ENCODE data around the gene NRTN. TPM values are rescaled to one million over a fixed set of nuclear protein-coding genes. Genes with fewer than 3 reads are reported as not detected.

The NRTN gene
- total RNA-seq, 4 donors from 2014 or later = 1.1 to 3.8 (median 1.4) TPM

DNA sequence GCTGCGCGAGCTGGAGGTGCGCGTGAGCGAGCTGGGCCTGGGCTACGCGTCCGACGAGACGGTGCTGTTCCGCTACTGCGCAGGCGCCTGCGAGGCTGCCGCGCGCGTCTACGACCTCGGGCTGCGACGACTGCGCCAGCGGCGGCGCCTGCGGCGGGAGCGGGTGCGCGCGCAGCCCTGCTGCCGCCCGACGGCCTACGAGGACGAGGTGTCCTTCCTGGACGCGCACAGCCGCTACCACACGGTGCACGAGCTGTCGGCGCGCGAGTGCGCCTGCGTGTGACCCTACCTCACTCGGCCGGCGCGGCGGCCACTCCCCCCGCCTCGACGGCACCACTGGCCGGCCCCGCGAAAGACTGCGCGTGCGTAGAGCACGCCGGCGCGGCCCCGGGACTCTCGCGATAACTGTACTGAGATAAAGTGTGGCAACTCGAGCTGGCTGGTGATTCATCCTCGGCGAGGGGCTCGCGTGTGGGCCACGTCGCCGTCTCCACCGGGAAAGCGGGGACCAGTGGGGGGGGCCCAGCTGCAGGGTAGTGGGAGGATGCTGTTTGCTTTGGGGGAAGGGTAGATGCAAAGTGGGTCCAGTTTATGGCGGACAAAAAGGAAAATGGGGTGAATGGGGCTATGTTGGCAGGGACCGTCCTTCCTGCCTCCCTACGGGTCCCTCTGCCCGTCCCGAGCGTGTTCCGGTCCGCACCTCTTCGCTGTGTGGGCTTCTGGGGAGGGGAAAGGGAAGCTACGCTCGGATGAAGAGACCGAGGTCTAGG is 23.2 kb downstream of the NRTN start:
- H3K4me1 ChIP-seq = peaks cover 14 to 46% (median 17%) of the 10 kb centered on the region in 3 donors
- H3K36me3 ChIP-seq = peaks cover 0 to 35% (median 0%) of the 10 kb centered on the region in 3 donors
- 1 to 8% methylated on average over 12 to 13 of the region's 91 CpGs for WGBS, 2 donors

DNA sequence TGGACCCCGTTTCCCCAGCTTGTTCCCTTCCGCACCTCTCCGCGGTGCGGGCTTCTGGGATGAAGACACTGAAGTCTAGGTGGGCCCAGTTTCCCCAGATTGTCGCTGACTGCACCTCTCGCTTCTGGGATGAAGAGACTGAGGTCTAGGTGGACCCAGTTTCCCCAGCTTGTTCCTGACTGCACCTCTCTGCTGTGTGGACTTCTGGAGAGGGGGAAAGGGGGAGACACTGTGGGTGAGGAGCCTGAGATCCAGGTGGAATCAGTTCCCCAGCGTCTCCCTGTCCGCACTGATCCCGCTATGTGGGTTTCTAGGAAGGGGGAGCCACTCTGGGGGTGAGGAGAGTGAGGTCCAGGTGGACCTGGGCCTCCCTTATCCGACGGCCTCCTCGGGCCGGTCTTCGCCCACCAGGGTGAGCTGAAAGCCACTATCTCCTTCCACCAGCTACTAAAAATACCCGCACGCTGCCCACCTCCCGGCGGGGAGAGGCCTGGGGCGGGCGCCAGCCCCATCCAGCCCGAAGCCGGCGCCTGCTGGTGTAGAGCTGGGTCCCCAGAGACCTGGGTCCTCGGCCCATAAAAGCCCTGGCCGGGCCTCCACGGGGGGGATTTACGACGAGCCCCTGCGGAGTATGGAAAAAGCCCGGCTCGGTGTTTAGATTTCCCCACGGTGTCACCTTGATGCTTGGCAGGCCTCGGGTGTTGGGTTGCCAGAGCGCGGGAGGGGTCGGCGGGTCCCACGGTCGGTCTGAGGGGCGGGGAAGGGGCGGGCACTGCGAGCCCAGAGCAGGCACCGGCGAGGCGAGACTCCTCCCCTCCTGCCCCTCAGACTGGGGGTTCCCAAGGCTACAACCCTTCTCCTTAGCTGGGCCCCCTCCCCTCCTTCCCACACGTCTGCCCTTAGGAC is 24.0 kb downstream of the NRTN start:
- Histone ChIP-seq H3K27me3 (peaks cover 0 to 28% (median 0%) of the 10 kb centered on the region in 4 donors), H3K36me3 (peaks cover 0 to 35% (median 0%) of the 10 kb centered on the region in 3 donors), H3K4me1 (peaks cover 14 to 46% (median 17%) of the 10 kb centered on the region in 3 donors), H3K4me3 (peak overlapping the region; percentile 26 to 77 (median 62)), H3K27ac (peak overlapping the region; percentile 63 to 94 (median 89)), H3K9me3 (no peaks in the 10 kb centered on the region)
- TF ChIP-seq POLR2A (IDR thresholded peaks at IDR 0.05) = no peak
- TF ChIP-seq, protein P1, sequence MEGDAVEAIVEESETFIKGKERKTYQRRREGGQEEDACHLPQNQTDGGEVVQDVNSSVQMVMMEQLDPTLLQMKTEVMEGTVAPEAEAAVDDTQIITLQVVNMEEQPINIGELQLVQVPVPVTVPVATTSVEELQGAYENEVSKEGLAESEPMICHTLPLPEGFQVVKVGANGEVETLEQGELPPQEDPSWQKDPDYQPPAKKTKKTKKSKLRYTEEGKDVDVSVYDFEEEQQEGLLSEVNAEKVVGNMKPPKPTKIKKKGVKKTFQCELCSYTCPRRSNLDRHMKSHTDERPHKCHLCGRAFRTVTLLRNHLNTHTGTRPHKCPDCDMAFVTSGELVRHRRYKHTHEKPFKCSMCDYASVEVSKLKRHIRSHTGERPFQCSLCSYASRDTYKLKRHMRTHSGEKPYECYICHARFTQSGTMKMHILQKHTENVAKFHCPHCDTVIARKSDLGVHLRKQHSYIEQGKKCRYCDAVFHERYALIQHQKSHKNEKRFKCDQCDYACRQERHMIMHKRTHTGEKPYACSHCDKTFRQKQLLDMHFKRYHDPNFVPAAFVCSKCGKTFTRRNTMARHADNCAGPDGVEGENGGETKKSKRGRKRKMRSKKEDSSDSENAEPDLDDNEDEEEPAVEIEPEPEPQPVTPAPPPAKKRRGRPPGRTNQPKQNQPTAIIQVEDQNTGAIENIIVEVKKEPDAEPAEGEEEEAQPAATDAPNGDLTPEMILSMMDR (IDR thresholded peaks at IDR 0.05) = no peak
- DNase-seq = no peak
- WGBS, 2 donors = 0 to 3% methylated on average over 5 to 15 of the region's 47 CpGs
- intact Hi-C loops (cut with DNase I) = no loop called here

More for the DNA sequence above, 23.2 kb downstream of the NRTN start:
- H3K4me3 ChIP-seq = peak overlapping the region; percentile 26 to 77 (median 62)
- intact Hi-C loops (cut with DNase I) = no loop called here
- peak; percentile 40 for DNase-seq
- H3K27ac ChIP-seq = peak overlapping the region; percentile 63 to 94 (median 89)
- peaks cover 0 to 28% (median 0%) of the 10 kb centered on the region in 4 donors for H3K27me3 ChIP-seq
- peak in 3 of 4 donors; percentile 5 to 92 (median 87) for TF ChIP-seq POLR2A (IDR thresholded peaks at IDR 0.05)
- TF ChIP-seq, protein P1 (IDR thresholded peaks at IDR 0.05) = no peak
- no peaks in the 10 kb centered on the region for H3K9me3 ChIP-seq

GRCh38 chr19:5829567-5830310 is 24.9 kb downstream of the NRTN start:
- peaks cover 0 to 28% (median 0%) of the 10 kb centered on the region in 4 donors for H3K27me3 ChIP-seq
- DNase-seq = no peak
- H3K4me1 ChIP-seq = peaks cover 14 to 46% (median 17%) of the 10 kb centered on the region in 3 donors
- WGBS, 2 donors = 54 to 68% methylated on average over 7 to 10 of the region's 34 CpGs
- intact Hi-C loops (cut with DNase I) = no loop called here
- peaks cover 0 to 37% (median 0%) of the 10 kb centered on the region in 3 donors for H3K36me3 ChIP-seq
- TF ChIP-seq POLR2A (IDR thresholded peaks at IDR 0.05) = no peak
- TF ChIP-seq, protein P1 (IDR thresholded peaks at IDR 0.05) = no peak
- no peaks in the 10 kb centered on the region for H3K9me3 ChIP-seq
- peak overlapping the region; percentile 26 to 77 (median 62) for H3K4me3 ChIP-seq
- peak overlapping the region; percentile 63 to 94 (median 89) for H3K27ac ChIP-seq

GRCh38 chr19:5831159-5831558 is 26.3 kb downstream of the NRTN start:
- H3K9me3 ChIP-seq = no peaks in the 10 kb centered on the region
- 60% methylated on average over 1 of the region's 9 CpGs; no CpG with 5 or more reads in 1 of the 2 donors for WGBS, 2 donors
- H3K36me3 ChIP-seq = peaks cover 0 to 42% (median 0%) of the 10 kb centered on the region in 3 donors
- peaks cover 0 to 28% (median 0%) of the 10 kb centered on the region in 4 donors for H3K27me3 ChIP-seq
- H3K27ac ChIP-seq = no peak overlapping the region
- no peak for DNase-seq
- H3K4me1 ChIP-seq = peaks cover 14 to 40% (median 17%) of the 10 kb centered on the region in 3 donors
- H3K4me3 ChIP-seq = peak overlapping the region in 1 of 4 donors; percentile 19
- TF ChIP-seq, protein P1 (IDR thresholded peaks at IDR 0.05) = no peak
- TF ChIP-seq POLR2A (IDR thresholded peaks at IDR 0.05) = no peak
- intact Hi-C loops (cut with DNase I) = no loop called here

All from esophagus squamous epithelium (tissue), 5 donors.